ENCODE results near the gene OTUD7B.

OTUD7B gene

GRCh38 chr1:150034336-150034735 is 23.8 kb upstream of the OTUD7B start:
- Histone ChIP-seq H4K91ac (ENCODE audit: low read length) (no peak overlapping the region), H3K23ac (ENCODE audit: low read length in 2 of 2) (no peak overlapping the region), H4K8ac (ENCODE audit: low read length) (no peak overlapping the region), H3K79me1 (replicated peaks; ENCODE audit: low read length, poor library complexity, severe bottlenecking) (no peaks in the 10 kb centered on the region), H2BK12ac (ENCODE audit: low read length in 2 of 2) (no peak overlapping the region), H3K9ac (ENCODE audit: low read length) (no peak overlapping the region), H3K4me3 (ENCODE audit: insufficient read depth in 1 of 2, low read depth in 1 of 2, low read length in 2 of 2) (no peak overlapping the region), H3K27me3 (ENCODE audit: control insufficient read depth in 1 of 2, insufficient read depth in 1 of 2, low read length in 2 of 2) (no peaks in the 10 kb centered on the region), H3K27ac (ENCODE audit: low read length, poor library complexity, severe bottlenecking) (no peak overlapping the region), H2AFZ (ENCODE audit: low read depth, low read length) (no peak overlapping the region), H2BK120ac (ENCODE audit: low read depth, low read length) (no peak overlapping the region), H3K4me2 (ENCODE audit: low read length, poor library complexity, severe bottlenecking) (no peak overlapping the region), H2BK5ac (ENCODE audit: low read depth, low read length, poor library complexity, severe bottlenecking) (no peak overlapping the region), H2BK15ac (ENCODE audit: low read depth, poor library complexity, severe bottlenecking) (no peak overlapping the region), H3K9me3 (ENCODE audit: control insufficient read depth, low read length) (no peaks in the 10 kb centered on the region), H3K18ac (ENCODE audit: low read depth in 1 of 2, low read length in 2 of 2) (no peak overlapping the region), H3K36me3 (ENCODE audit: control insufficient read depth in 1 of 2, insufficient read depth in 2 of 2, low read depth in 1 of 2, low read length in 2 of 2) (no peaks in the 10 kb centered on the region), H3K4me1 (ENCODE audit: control insufficient read depth, insufficient read depth, low read depth, low read length) (no peaks in the 10 kb centered on the region), H3K4ac (ENCODE audit: low read depth in 1 of 2, low read length in 2 of 2) (no peak overlapping the region), H2AK5ac (ENCODE audit: low read length, severe bottlenecking) (no peak overlapping the region), H3K14ac (ENCODE audit: low read length in 2 of 2) (no peak overlapping the region)
- DNase-seq: no peak

- no peak overlapping the region for H3K18ac ChIP-seq (ENCODE audit: low read depth in 1 of 2, low read length in 2 of 2)
- H3K27ac ChIP-seq (ENCODE audit: low read length, poor library complexity, severe bottlenecking): no peak overlapping the region
- H3K79me1 ChIP-seq (replicated peaks; ENCODE audit: low read length, poor library complexity, severe bottlenecking): no peaks in the 10 kb centered on the region
- H3K4ac ChIP-seq (ENCODE audit: low read depth in 1 of 2, low read length in 2 of 2): no peak overlapping the region
- no peak overlapping the region for H2AFZ ChIP-seq (ENCODE audit: low read depth, low read length)
- H3K4me2 ChIP-seq (ENCODE audit: low read length, poor library complexity, severe bottlenecking): no peak overlapping the region
- no peaks in the 10 kb centered on the region for H3K4me1 ChIP-seq (ENCODE audit: control insufficient read depth, insufficient read depth, low read depth, low read length)
- no peak overlapping the region for H2BK12ac ChIP-seq (ENCODE audit: low read length in 2 of 2)
- no peak overlapping the region for H2AK5ac ChIP-seq (ENCODE audit: low read length, severe bottlenecking)
- no peaks in the 10 kb centered on the region for H3K36me3 ChIP-seq (ENCODE audit: control insufficient read depth in 1 of 2, insufficient read depth in 2 of 2, low read depth in 1 of 2, low read length in 2 of 2)
- H3K4me3 ChIP-seq (ENCODE audit: insufficient read depth in 1 of 2, low read depth in 1 of 2, low read length in 2 of 2): no peak overlapping the region
- H2BK5ac ChIP-seq (ENCODE audit: low read depth, low read length, poor library complexity, severe bottlenecking): no peak overlapping the region
- no peaks in the 10 kb centered on the region for H3K27me3 ChIP-seq (ENCODE audit: control insufficient read depth in 1 of 2, insufficient read depth in 1 of 2, low read length in 2 of 2)
- no peak overlapping the region for H3K23ac ChIP-seq (ENCODE audit: low read length in 2 of 2)
- H4K8ac ChIP-seq (ENCODE audit: low read length): no peak overlapping the region
- no peak overlapping the region for H4K91ac ChIP-seq (ENCODE audit: low read length)
- no peak overlapping the region for H3K14ac ChIP-seq (ENCODE audit: low read length in 2 of 2)
- H2BK120ac ChIP-seq (ENCODE audit: low read depth, low read length): no peak overlapping the region
- no peaks in the 10 kb centered on the region for H3K9me3 ChIP-seq (ENCODE audit: control insufficient read depth, low read length)
- no peak for DNase-seq
- H3K9ac ChIP-seq (ENCODE audit: low read length): no peak overlapping the region
- H2BK15ac ChIP-seq (ENCODE audit: low read depth, poor library complexity, severe bottlenecking): no peak overlapping the region
- WGBS: 88% methylated on average over 1 of the region's 1 CpG
Observed at GRCh38 chr1:150028322-150028721, 17.8 kb upstream of the OTUD7B start.

GRCh38 chr1:150024156-150024555 is 13.6 kb upstream of the OTUD7B start:
- DNase-seq: no peak
- Histone ChIP-seq H2AK5ac (ENCODE audit: low read length, severe bottlenecking) (no peak overlapping the region), H3K9me3 (ENCODE audit: control insufficient read depth, low read length) (no peaks in the 10 kb centered on the region), H3K4me1 (ENCODE audit: control insufficient read depth, insufficient read depth, low read depth, low read length) (peaks cover 3% of the 10 kb centered on the region), H3K4ac (ENCODE audit: low read depth in 1 of 2, low read length in 2 of 2) (no peak overlapping the region), H4K91ac (ENCODE audit: low read length) (no peak overlapping the region), H3K4me3 (ENCODE audit: insufficient read depth in 1 of 2, low read depth in 1 of 2, low read length in 2 of 2) (no peak overlapping the region), H3K27me3 (ENCODE audit: control insufficient read depth in 1 of 2, insufficient read depth in 1 of 2, low read length in 2 of 2) (no peaks in the 10 kb centered on the region), H4K8ac (ENCODE audit: low read length) (no peak overlapping the region), H2BK15ac (ENCODE audit: low read depth, poor library complexity, severe bottlenecking) (no peak overlapping the region), H2BK12ac (ENCODE audit: low read length in 2 of 2) (no peak overlapping the region), H3K9ac (ENCODE audit: low read length) (no peak overlapping the region), H3K18ac (ENCODE audit: low read depth in 1 of 2, low read length in 2 of 2) (no peak overlapping the region), H3K27ac (ENCODE audit: low read length, poor library complexity, severe bottlenecking) (no peak overlapping the region), H2AFZ (ENCODE audit: low read depth, low read length) (no peak overlapping the region), H3K79me1 (replicated peaks; ENCODE audit: low read length, poor library complexity, severe bottlenecking) (no peaks in the 10 kb centered on the region), H3K23ac (ENCODE audit: low read length in 2 of 2) (no peak overlapping the region), H2BK5ac (ENCODE audit: low read depth, low read length, poor library complexity, severe bottlenecking) (no peak overlapping the region), H3K4me2 (ENCODE audit: low read length, poor library complexity, severe bottlenecking) (no peak overlapping the region), H3K14ac (ENCODE audit: low read length in 2 of 2) (no peak overlapping the region), H3K36me3 (ENCODE audit: control insufficient read depth in 1 of 2, insufficient read depth in 2 of 2, low read depth in 1 of 2, low read length in 2 of 2) (no peaks in the 10 kb centered on the region), H2BK120ac (ENCODE audit: low read depth, low read length) (no peak overlapping the region)
- 89% methylated on average over 2 of the region's 2 CpGs for WGBS

DNA sequence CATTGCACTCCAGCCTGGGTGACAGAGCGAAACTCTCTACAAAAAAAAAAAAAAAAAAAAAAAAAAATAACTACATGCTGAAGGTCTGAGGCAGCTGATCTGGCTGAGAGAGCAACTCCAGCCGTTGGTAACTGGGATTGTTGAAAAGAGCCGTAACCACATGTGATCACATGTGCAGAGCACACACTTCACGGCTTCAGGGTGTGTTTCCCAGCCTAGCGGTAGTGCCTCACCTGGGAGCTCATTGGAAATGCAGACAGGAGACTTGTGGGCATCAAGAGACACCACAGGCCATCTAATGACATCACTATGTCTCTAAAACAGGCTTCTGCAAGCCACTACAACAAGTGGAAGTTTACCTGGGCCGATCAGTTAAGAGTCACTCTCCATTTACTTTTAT is 11.8 kb upstream of the OTUD7B start:
- WGBS: 93% methylated on average over 4 of the region's 6 CpGs

More for the DNA sequence above, 11.8 kb upstream of the OTUD7B start:
- no peak overlapping the region for H2AFZ ChIP-seq (ENCODE audit: low read depth, low read length)
- H2AK5ac ChIP-seq (ENCODE audit: low read length, severe bottlenecking): no peak overlapping the region
- no peak overlapping the region for H2BK120ac ChIP-seq (ENCODE audit: low read depth, low read length)
- H3K27ac ChIP-seq (ENCODE audit: low read length, poor library complexity, severe bottlenecking): no peak overlapping the region
- no peaks in the 10 kb centered on the region for H3K36me3 ChIP-seq (ENCODE audit: control insufficient read depth in 1 of 2, insufficient read depth in 2 of 2, low read depth in 1 of 2, low read length in 2 of 2)
- H2BK12ac ChIP-seq (ENCODE audit: low read length in 2 of 2): no peak overlapping the region
- H3K27me3 ChIP-seq (ENCODE audit: control insufficient read depth in 1 of 2, insufficient read depth in 1 of 2, low read length in 2 of 2): no peaks in the 10 kb centered on the region
- no peak overlapping the region for H4K8ac ChIP-seq (ENCODE audit: low read length)
- H3K4me1 ChIP-seq (ENCODE audit: control insufficient read depth, insufficient read depth, low read depth, low read length): peaks cover 3% of the 10 kb centered on the region
- H3K14ac ChIP-seq (ENCODE audit: low read length in 2 of 2): no peak overlapping the region
- H2BK5ac ChIP-seq (ENCODE audit: low read depth, low read length, poor library complexity, severe bottlenecking): no peak overlapping the region
- no peaks in the 10 kb centered on the region for H3K9me3 ChIP-seq (ENCODE audit: control insufficient read depth, low read length)
- H3K79me1 ChIP-seq (replicated peaks; ENCODE audit: low read length, poor library complexity, severe bottlenecking): no peaks in the 10 kb centered on the region
- no peak overlapping the region for H3K4me2 ChIP-seq (ENCODE audit: low read length, poor library complexity, severe bottlenecking)
- DNase-seq: no peak
- no peak overlapping the region for H4K91ac ChIP-seq (ENCODE audit: low read length)
- H3K18ac ChIP-seq (ENCODE audit: low read depth in 1 of 2, low read length in 2 of 2): no peak overlapping the region
- H3K9ac ChIP-seq (ENCODE audit: low read length): no peak overlapping the region
- no peak overlapping the region for H3K4me3 ChIP-seq (ENCODE audit: insufficient read depth in 1 of 2, low read depth in 1 of 2, low read length in 2 of 2)
- H3K23ac ChIP-seq (ENCODE audit: low read length in 2 of 2): no peak overlapping the region
- no peak overlapping the region for H3K4ac ChIP-seq (ENCODE audit: low read depth in 1 of 2, low read length in 2 of 2)
- no peak overlapping the region for H2BK15ac ChIP-seq (ENCODE audit: low read depth, poor library complexity, severe bottlenecking)
